GM12872 (cell line): Measurements from ENCODE around the gene CRY1.

ENCODE experiments used
- CTCF ChIP-seq: IDR thresholded peaks from 3 replicates; pipeline ENCODE4 v1.5.1; 2011; ENCODE audit warnings: low read depth, mild to moderate bottlenecking, low read length, moderate library complexity; ENCODE audit not compliant: insufficient read depth

Gene CRY1

DNA sequence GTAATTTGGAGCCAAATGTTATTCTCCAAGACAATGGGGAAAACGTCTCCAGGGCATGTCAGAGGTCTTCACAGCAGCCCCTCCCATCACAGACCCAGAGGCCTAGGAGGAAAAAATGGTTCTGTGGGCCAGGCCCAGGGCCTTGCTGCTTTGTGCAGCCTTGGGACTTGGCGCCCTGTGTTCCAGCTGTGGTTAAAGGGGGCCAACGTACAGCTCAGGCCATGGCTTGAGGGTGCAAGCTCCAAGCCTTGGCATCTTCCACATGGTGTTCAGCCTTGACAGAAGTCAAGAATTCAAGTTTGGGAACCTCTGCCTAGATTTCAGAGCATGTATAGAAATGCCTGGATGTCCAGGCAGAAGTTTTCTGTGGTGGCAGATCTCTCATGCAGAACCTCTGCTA is 3.2 kb upstream of the CRY1 start:
- TF ChIP-seq CTCF, result no peak

DNA sequence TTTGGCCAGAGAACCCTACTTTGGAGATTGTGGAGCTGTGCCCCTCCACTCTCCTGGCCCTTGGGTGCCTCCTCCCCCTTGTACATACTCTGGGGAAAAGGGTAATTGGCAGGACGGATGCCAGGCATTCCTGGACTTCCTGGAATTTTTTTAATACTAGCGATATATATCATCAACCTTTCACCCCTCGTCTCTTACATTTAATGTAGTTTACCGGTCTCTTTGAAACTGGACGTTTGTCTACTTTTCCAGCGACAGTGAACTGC is 767 bp upstream of the CRY1 start:
- TF ChIP-seq CTCF, result no peak

GRCh38 chr12:107092669-107093416 is 506 bp downstream of the CRY1 start:
- no peak for TF ChIP-seq CTCF

GRCh38 chr12:107091989-107092641 is 1.2 kb downstream of the CRY1 start:
- peak; percentile 53; the same call in 2 of the 3 replicates for TF ChIP-seq CTCF

DNA sequence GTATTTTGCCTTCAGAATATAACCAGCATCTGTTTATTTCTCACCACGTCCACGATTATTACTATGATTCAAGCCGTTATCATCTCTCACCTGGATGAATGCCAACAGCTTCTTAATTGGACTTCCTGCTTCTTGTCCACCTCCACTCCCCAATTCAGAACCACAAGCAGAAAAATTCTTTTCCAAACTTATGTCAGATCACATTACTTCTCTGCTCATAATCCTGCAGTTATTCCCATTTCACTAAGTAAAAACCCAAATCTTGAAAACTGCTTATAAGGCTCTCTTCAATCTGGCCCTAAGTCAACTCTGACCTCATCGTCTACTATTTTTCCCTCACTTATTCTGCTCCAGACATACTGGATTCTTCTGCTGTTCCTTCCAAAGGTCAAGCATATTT is 2.0 kb downstream of the CRY1 start:
- no peak for TF ChIP-seq CTCF

DNA sequence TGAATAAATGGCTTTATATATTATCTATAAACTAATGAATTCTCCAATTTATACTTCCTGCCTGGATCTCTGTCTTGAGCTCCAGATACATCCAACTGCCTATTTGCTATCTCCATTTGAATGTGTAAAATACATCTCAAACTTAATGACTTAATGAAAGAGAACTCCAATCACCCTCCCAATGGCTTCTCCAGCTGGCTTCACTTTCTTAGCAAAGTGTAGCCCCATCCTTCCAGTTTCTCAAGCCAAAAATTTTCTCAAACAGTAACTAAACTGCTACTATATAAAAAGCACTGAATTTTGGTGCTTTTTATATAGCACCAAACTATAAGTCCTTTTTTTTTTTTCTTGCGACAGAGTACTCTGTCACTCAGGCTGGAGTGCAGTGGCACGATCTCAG is 2.6 kb downstream of the CRY1 start:
- no peak for TF ChIP-seq CTCF

DNA sequence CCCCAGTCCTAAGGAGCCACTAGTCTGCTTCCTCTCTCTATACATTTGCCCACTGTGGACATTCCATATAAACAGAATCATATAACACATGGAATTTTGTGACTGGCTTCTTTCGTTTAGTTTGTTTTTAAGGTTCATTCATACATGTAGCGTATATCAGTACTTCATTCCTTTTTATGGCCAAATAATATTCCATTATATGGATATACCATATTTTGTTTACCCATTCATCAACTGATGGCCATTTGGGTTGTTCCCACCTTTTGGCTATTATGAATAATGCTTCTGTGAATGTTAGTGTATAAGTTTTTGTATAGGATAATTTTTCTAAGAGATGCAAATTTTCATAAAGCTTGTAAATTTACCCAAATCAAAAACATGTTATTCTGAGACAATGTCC is 4.4 kb downstream of the CRY1 start:
- no peak for TF ChIP-seq CTCF

DNA sequence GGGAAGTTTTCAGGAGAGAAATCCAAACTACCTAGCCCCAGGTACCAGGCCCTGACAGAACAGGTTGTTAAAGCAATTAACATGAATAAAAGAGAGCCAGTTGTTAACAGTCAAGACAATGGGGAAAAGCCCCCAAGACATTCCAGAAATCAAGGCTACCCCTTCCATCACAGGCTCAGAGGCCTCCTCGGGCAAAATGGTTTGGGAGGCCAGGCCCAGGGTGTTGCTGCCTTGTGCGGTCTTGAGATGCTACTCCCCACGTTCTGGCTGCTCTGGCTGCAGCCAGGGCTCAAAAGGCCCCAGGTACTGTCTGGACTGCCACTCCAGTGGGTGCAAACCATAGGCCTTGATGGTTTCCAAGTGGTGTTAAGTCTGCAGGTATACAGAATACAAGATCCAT is 7.0 kb downstream of the CRY1 start:
- no peak for TF ChIP-seq CTCF
